Fibroblast of peridontal ligament (primary cell): ENCODE data around the gene ADARB1.
"Not testable (repeated sequence)": the region's sequence is repeated elsewhere in the genome, so short reads cannot be mapped to it uniquely, and the experiment has no call there.

ENCODE experiments used
- DNase-seq: peaks from one replicate; pipeline ENCODE4 v3.0.0-alpha.2; 2010; ENCODE audit errors: extremely low read depth

ADARB1 gene

GRCh38 chr21:45134279-45135076 is 60.1 kb downstream of the ADARB1 start:
- no peak for DNase-seq

GRCh38 chr21:45135122-45135521 is 60.7 kb downstream of the ADARB1 start:
- DNase-seq, result no peak

- DNase-seq, result no peak
Measured at GRCh38 chr21:45135868-45136267, 61.5 kb downstream of the ADARB1 start.

- no peak for DNase-seq
Measured at GRCh38 chr21:45136500-45136899, 62.1 kb downstream of the ADARB1 start.

GRCh38 chr21:45136927-45137611 is 62.7 kb downstream of the ADARB1 start:
- DNase-seq, result peak; percentile 88

GRCh38 chr21:45137612-45137937 is 63.2 kb downstream of the ADARB1 start:
- DNase-seq, result no peak

GRCh38 chr21:45138199-45139002 is 64.0 kb downstream of the ADARB1 start:
- peak; percentile 63 for DNase-seq

GRCh38 chr21:45139003-45139360 is 64.6 kb downstream of the ADARB1 start:
- not testable (repeated sequence) for DNase-seq

GRCh38 chr21:45139473-45139872 is 65.1 kb downstream of the ADARB1 start:
- no peak for DNase-seq

- DNase-seq, result peak; percentile 94
Measured at GRCh38 chr21:45140346-45140940, 66.1 kb downstream of the ADARB1 start.

GRCh38 chr21:45140944-45141343 is 66.6 kb downstream of the ADARB1 start:
- not testable (repeated sequence) for DNase-seq

- DNase-seq, result no peak
Measured at GRCh38 chr21:45141507-45141906, 67.1 kb downstream of the ADARB1 start.

- peak; percentile 77 for DNase-seq
Measured at GRCh38 chr21:45142469-45143308, 68.3 kb downstream of the ADARB1 start.

- no peak for DNase-seq
Measured at GRCh38 chr21:45143855-45144254, 69.5 kb downstream of the ADARB1 start.

GRCh38 chr21:45145146-45145545 is 70.8 kb downstream of the ADARB1 start:
- no peak for DNase-seq

GRCh38 chr21:45145846-45146245 is 71.5 kb downstream of the ADARB1 start:
- not testable (repeated sequence) for DNase-seq

GRCh38 chr21:45146306-45146705 is 71.9 kb downstream of the ADARB1 start:
- DNase-seq, result no peak

- DNase-seq, result no peak
Measured at GRCh38 chr21:45146801-45147200, 72.4 kb downstream of the ADARB1 start.

GRCh38 chr21:45147473-45148315 is 73.3 kb downstream of the ADARB1 start:
- no peak for DNase-seq

GRCh38 chr21:45148316-45148990 is 74.1 kb downstream of the ADARB1 start:
- no peak for DNase-seq
